ENCODE measurements around the gene SLCO2A1. TPM values are rescaled to one million over a fixed set of nuclear protein-coding genes. Genes with fewer than 3 reads are reported as not detected.

Gene SLCO2A1
- total RNA-seq, 6 donors from 2014 or later = 56.2 to 308 (median 133) TPM

DNA sequence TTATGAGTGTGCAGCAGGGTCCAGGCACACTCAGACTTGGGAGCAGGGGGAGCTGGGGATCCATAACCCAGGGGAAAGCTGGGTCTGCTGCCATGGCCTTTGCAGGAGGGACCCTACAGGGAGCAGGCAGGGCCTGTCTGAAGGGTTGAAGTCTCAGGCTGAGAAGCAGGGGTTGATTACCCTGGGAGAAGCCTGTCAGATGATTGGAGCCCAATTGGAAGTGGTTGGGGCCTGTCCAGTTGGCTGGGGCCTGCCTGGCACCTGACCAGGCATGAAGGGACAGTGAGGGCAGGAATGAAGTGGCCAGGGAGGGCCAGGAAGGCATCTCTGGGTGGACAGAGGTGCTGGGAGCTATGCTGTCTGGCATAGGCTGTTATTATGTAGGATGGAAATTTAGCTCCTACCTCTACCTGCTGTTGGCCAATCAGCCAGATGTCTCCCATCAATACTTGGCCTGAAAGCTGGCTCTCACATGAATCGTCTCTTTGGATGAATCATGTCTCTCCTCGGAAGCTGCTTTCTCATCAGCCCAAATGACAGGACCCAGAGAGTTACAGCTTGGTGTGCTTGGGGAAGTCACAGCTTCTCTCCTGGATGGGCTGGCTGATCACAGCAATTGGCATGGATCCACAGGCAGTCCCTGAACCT, 27.4 kb upstream of the SLCO2A1 start:
- peaks cover 28 to 44% (median 37%) of the 10 kb centered on the region in 4 donors for H3K4me1 ChIP-seq
- no peak overlapping the region for H3K4me3 ChIP-seq

DNA sequence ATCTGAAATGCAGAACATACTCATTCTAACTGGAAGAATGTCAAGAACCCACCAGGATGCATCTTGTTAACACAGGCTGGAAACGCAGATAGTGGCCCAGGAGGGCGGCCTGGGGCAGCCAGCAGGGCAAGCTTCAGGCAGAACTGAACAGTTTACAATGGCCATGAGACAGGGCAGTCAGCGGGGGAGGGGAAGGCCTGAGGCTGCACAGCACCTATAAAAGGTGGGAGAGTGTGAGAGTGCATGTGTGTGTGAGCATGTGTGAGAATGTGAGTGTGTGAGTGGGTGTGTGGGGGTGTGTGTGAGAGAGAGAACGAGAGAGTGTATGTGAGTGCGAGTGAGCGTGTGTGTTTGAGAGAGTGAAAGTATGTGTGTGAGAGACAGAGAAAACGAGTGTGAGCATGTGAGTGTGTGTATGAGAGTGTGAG, 26.8 kb upstream of the SLCO2A1 start:
- ATAC-seq (ENCODE audit: low FRiP score in 2 of 2) (no peak), DNase-seq (peak in 1 of 2 donors; percentile 8)
- H3K36me3 ChIP-seq = no peaks in the 10 kb centered on the region
- H3K27me3 ChIP-seq = no peaks in the 10 kb centered on the region
- peaks cover 28 to 44% (median 41%) of the 10 kb centered on the region in 4 donors for H3K4me1 ChIP-seq
- TF ChIP-seq EP300 (IDR thresholded peaks at IDR 0.05) (no peak), POLR2A (IDR thresholded peaks at IDR 0.05) (no peak), POLR2AphosphoS5 (IDR thresholded peaks at IDR 0.05) (no peak)
- TF ChIP-seq, protein P1, sequence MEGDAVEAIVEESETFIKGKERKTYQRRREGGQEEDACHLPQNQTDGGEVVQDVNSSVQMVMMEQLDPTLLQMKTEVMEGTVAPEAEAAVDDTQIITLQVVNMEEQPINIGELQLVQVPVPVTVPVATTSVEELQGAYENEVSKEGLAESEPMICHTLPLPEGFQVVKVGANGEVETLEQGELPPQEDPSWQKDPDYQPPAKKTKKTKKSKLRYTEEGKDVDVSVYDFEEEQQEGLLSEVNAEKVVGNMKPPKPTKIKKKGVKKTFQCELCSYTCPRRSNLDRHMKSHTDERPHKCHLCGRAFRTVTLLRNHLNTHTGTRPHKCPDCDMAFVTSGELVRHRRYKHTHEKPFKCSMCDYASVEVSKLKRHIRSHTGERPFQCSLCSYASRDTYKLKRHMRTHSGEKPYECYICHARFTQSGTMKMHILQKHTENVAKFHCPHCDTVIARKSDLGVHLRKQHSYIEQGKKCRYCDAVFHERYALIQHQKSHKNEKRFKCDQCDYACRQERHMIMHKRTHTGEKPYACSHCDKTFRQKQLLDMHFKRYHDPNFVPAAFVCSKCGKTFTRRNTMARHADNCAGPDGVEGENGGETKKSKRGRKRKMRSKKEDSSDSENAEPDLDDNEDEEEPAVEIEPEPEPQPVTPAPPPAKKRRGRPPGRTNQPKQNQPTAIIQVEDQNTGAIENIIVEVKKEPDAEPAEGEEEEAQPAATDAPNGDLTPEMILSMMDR (IDR thresholded peaks at IDR 0.05) = no peak
- no peaks in the 10 kb centered on the region for H3K9me3 ChIP-seq
- no peak overlapping the region for H3K4me3 ChIP-seq
- WGBS, 2 donors = 86 to 88% methylated on average over 7 of the region's 7 CpGs
- peak overlapping the region in 1 of 4 donors; percentile 67 for H3K27ac ChIP-seq

More for the DNA sequence above, 27.4 kb upstream of the SLCO2A1 start:
- Histone ChIP-seq H3K27ac (peak overlapping the region in 3 of 4 donors; percentile 67 to 70 (median 67)), H3K36me3 (no peaks in the 10 kb centered on the region), H3K9me3 (no peaks in the 10 kb centered on the region), H3K27me3 (no peaks in the 10 kb centered on the region)
- TF ChIP-seq POLR2AphosphoS5 (IDR thresholded peaks at IDR 0.05) = no peak
- no peak for TF ChIP-seq EP300 (IDR thresholded peaks at IDR 0.05)
- TF ChIP-seq, protein P1 (IDR thresholded peaks at IDR 0.05) = no peak
- TF ChIP-seq POLR2A (IDR thresholded peaks at IDR 0.05) = no peak
- DNase-seq (peak in 1 of 2 donors; percentile 8), ATAC-seq (ENCODE audit: low FRiP score in 2 of 2) (no peak)
- 60 to 80% methylated on average over 1 to 2 of the region's 2 CpGs for WGBS, 2 donors

DNA sequence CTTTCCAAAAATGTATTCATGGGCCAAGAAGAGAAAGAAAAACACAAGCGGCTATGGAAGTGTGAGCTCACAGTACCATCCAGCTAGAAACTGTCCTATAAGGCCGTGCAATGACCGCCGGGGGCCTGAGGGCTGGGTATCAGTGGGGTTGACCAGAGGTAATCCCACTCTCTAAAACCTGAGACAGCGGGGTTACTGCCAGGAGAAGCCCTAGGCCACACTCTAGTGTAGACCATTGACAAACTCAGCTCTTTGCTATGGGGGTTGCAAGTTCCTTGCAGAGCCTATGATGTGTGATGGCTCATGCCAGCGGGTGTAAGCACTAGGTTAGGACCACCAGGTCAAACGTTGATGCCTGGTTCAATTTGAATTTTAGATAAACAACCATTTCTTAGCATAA, 25.9 kb upstream of the SLCO2A1 start:
- Histone ChIP-seq H3K27ac (no peak overlapping the region), H3K9me3 (no peaks in the 10 kb centered on the region), H3K36me3 (no peaks in the 10 kb centered on the region), H3K4me3 (no peak overlapping the region), H3K4me1 (peaks cover 28 to 41% (median 40%) of the 10 kb centered on the region in 4 donors), H3K27me3 (no peaks in the 10 kb centered on the region)
- peak in 1 of 2 donors; percentile 2 for DNase-seq
- TF ChIP-seq POLR2A (IDR thresholded peaks at IDR 0.05) = no peak
- TF ChIP-seq POLR2AphosphoS5 (IDR thresholded peaks at IDR 0.05) = no peak
- TF ChIP-seq, protein P1 (IDR thresholded peaks at IDR 0.05) = no peak
- TF ChIP-seq EP300 (IDR thresholded peaks at IDR 0.05) = no peak
- WGBS, 2 donors = 90 to 95% methylated on average over 5 to 7 of the region's 7 CpGs
- ATAC-seq (ENCODE audit: low FRiP score in 2 of 2) = no peak

DNA sequence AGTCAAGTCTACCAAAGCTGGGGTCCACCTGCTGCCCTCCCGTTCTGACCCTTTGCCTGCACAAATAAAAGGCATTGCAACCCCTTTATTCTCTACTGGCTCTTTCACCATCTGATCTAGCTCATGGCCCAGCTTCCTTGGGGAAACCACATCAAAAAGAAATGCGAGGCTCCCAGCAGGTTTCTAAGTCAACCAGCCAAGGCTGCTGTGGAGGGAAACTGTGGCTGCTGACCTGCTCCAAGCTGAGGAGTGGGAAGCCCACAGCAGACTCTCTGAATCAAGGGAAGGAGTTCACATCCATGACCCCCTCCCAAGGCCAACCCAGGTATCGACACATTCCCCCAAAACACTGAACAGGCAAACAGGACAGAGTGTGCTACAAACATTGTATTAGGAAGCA, 25.2 kb upstream of the SLCO2A1 start:
- ATAC-seq (ENCODE audit: low FRiP score in 2 of 2) (no peak), DNase-seq (peak in 1 of 2 donors; percentile 3)
- H3K27ac ChIP-seq = no peak overlapping the region
- no peaks in the 10 kb centered on the region for H3K9me3 ChIP-seq
- no peaks in the 10 kb centered on the region for H3K27me3 ChIP-seq
- H3K4me1 ChIP-seq = peaks cover 28 to 37% (median 33%) of the 10 kb centered on the region in 4 donors
- WGBS, 2 donors = 94 to 95% methylated on average over 2 to 3 of the region's 3 CpGs
- no peak overlapping the region for H3K4me3 ChIP-seq
- H3K36me3 ChIP-seq = no peaks in the 10 kb centered on the region
- TF ChIP-seq, protein P1 (IDR thresholded peaks at IDR 0.05) = no peak
- TF ChIP-seq POLR2A (IDR thresholded peaks at IDR 0.05) (no peak), EP300 (IDR thresholded peaks at IDR 0.05) (no peak), POLR2AphosphoS5 (IDR thresholded peaks at IDR 0.05) (no peak)

DNA sequence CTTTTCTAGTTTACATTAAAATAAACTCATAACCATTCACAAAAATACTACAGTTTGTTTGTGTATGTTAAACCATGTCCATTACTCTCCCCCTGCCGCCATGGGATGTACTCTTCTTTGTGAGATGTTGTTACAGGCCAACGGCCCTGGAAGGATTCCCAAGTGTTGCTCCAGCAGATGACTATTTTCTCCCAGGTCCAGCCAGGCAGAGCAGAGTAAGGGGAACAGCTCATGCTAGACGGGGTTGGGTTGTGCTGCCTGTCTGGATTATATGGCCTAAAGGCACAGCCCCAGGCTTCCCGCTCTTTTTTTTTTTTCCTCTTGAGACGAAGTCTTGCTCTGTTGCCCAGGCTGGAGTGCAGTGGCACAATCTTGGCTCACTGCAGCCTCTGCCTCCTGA, 24.5 kb upstream of the SLCO2A1 start:
- DNase-seq (peak in 1 of 2 donors; percentile 9), ATAC-seq (ENCODE audit: low FRiP score in 2 of 2) (no peak)
- H3K36me3 ChIP-seq = no peaks in the 10 kb centered on the region
- WGBS, 2 donors = 83 to 86% methylated on average over 5 of the region's 5 CpGs
- H3K27me3 ChIP-seq = no peaks in the 10 kb centered on the region
- peaks cover 25 to 33% (median 28%) of the 10 kb centered on the region in 4 donors for H3K4me1 ChIP-seq
- no peak overlapping the region for H3K4me3 ChIP-seq
- no peak overlapping the region for H3K27ac ChIP-seq
- TF ChIP-seq POLR2AphosphoS5 (IDR thresholded peaks at IDR 0.05) = no peak
- TF ChIP-seq EP300 (IDR thresholded peaks at IDR 0.05) = no peak
- TF ChIP-seq, protein P1 (IDR thresholded peaks at IDR 0.05) = no peak
- TF ChIP-seq POLR2A (IDR thresholded peaks at IDR 0.05) = no peak
- no peaks in the 10 kb centered on the region for H3K9me3 ChIP-seq
